ENCODE data around the gene PRRG4. TPM values are rescaled to one million over a fixed set of nuclear protein-coding genes. Genes with fewer than 3 reads are reported as not detected.

The PRRG4 gene
- total and polyA plus RNA-seq, 2 experiments from 2014 or later = 3.0 to 12.1 TPM

DNA sequence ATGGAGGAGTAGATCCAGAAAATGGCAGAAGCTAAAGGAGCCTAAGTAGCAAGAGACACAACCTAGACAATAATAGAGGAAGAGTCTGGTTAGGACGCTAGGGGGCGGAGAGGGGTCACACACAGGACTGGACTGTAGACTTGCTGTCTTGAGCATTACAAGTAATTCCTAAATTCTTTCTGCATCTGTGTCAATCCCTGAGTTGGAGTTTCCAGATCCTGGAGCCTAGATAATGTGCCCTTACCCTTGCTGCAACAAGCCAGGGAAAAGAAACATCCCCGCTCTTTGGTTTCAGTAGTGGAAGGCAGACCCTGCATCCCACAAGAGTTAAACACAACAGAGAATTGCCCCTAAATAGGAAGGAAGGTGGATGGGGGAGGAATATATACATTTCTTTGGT is 20.4 kb upstream of the PRRG4 start:
- Histone ChIP-seq H3K4me1 (ENCODE audit: insufficient read depth) (no peaks in the 10 kb centered on the region), H3K4me2 (no peak overlapping the region), H3K79me2 (no peaks in the 10 kb centered on the region), H3K9me3 (ENCODE audit: low read depth) (no peaks in the 10 kb centered on the region), H3K27me3 (no peaks in the 10 kb centered on the region), H3K27ac (no peak overlapping the region), H3K36me3 (replicated peaks; ENCODE audit: insufficient read depth, low read depth) (no peaks in the 10 kb centered on the region), H3K9me2 (replicated peaks; ENCODE audit: insufficient read depth) (no peaks in the 10 kb centered on the region), H3K4me3 (no peak overlapping the region), H4K20me1 (ENCODE audit: insufficient read depth, poor library complexity, severe bottlenecking) (no peaks in the 10 kb centered on the region), H2AFZ (no peak overlapping the region)
- TF ChIP-seq EZH2 (IDR thresholded peaks at IDR 0.05; ENCODE audit: borderline replicate concordance) (no peak), EZH2phosphoT487 (IDR thresholded peaks at IDR 0.05; ENCODE audit: low read depth, severe bottlenecking, unreplicated experiment) (no peak)
- TF ChIP-seq, protein P1, sequence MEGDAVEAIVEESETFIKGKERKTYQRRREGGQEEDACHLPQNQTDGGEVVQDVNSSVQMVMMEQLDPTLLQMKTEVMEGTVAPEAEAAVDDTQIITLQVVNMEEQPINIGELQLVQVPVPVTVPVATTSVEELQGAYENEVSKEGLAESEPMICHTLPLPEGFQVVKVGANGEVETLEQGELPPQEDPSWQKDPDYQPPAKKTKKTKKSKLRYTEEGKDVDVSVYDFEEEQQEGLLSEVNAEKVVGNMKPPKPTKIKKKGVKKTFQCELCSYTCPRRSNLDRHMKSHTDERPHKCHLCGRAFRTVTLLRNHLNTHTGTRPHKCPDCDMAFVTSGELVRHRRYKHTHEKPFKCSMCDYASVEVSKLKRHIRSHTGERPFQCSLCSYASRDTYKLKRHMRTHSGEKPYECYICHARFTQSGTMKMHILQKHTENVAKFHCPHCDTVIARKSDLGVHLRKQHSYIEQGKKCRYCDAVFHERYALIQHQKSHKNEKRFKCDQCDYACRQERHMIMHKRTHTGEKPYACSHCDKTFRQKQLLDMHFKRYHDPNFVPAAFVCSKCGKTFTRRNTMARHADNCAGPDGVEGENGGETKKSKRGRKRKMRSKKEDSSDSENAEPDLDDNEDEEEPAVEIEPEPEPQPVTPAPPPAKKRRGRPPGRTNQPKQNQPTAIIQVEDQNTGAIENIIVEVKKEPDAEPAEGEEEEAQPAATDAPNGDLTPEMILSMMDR (IDR thresholded peaks at IDR 0.05; ENCODE audit: poor library complexity) = peak; percentile 70
- 17% methylated on average over 3 of the region's 3 CpGs for WGBS (ENCODE audit: low lambda C conversion rate, missing lambda C conversion rate)
- DNase-seq (ENCODE audit: low spot score) = peak; percentile 85

DNA sequence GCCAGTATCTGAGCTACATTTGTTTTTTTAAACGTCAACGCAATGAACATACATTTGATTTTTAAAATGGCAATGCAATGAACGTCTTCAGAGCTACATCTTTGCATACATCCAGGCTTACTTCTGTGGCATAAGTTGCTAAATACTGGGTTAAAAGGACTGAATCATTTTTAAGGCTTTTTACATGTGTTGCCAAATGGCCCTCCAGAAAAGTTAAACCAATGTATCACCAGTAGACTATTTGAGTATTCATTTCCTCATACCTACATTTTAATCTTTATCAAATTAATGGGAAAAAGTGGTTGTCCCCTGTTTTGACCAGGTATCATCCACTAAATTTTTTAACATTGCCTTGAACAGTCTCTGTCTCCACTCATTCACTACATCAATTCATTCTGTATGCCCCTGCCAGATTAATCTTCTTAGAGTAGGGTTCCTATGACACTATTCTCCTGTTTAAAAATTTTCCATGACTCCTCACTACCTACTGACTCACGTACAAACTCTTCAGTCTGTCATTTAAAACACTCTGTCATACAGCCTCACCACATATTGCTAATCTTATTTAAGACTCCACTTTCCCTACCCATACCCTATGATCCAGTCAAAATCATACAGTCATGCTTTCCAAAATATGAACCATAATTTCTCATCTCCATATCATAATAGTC is 12.4 kb upstream of the PRRG4 start:
- no peak overlapping the region for H3K27ac ChIP-seq
- H3K4me1 ChIP-seq (ENCODE audit: insufficient read depth) = no peaks in the 10 kb centered on the region
- H3K9me3 ChIP-seq (ENCODE audit: low read depth) = no peaks in the 10 kb centered on the region
- no peaks in the 10 kb centered on the region for H3K36me3 ChIP-seq (replicated peaks; ENCODE audit: insufficient read depth, low read depth)
- no peaks in the 10 kb centered on the region for H3K9me2 ChIP-seq (replicated peaks; ENCODE audit: insufficient read depth)
- WGBS (ENCODE audit: low lambda C conversion rate, missing lambda C conversion rate) = 91% methylated on average over 4 of the region's 4 CpGs
- no peak for DNase-seq (ENCODE audit: low spot score)
- H3K4me3 ChIP-seq = no peak overlapping the region
- H3K27me3 ChIP-seq = no peaks in the 10 kb centered on the region
- no peak overlapping the region for H2AFZ ChIP-seq
- TF ChIP-seq, protein P1 (IDR thresholded peaks at IDR 0.05; ENCODE audit: poor library complexity) = no peak
- no peak for TF ChIP-seq EZH2phosphoT487 (IDR thresholded peaks at IDR 0.05; ENCODE audit: low read depth, severe bottlenecking, unreplicated experiment)
- TF ChIP-seq EZH2 (IDR thresholded peaks at IDR 0.05; ENCODE audit: borderline replicate concordance) = no peak
- H3K79me2 ChIP-seq = no peaks in the 10 kb centered on the region
- no peak overlapping the region for H3K4me2 ChIP-seq
- H4K20me1 ChIP-seq (ENCODE audit: insufficient read depth, poor library complexity, severe bottlenecking) = no peaks in the 10 kb centered on the region

DNA sequence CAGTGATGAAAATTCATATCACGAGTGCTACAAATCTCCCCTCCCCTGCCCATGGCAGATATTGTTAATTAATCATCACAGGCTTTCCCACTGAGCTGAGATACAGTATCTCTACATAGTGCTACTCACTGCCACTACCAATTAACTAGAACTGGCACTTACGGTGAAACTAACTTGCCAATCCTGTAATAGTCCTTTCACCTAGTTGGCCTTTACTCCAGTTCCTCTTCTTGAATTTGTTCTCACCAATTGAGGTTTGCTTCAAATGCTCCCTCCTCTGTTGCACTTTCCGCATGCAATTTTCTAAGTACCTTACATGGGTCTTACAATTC is 11.9 kb upstream of the PRRG4 start:
- no peaks in the 10 kb centered on the region for H4K20me1 ChIP-seq (ENCODE audit: insufficient read depth, poor library complexity, severe bottlenecking)
- no peaks in the 10 kb centered on the region for H3K27me3 ChIP-seq
- no peaks in the 10 kb centered on the region for H3K36me3 ChIP-seq (replicated peaks; ENCODE audit: insufficient read depth, low read depth)
- 93% methylated on average over 3 of the region's 3 CpGs for WGBS (ENCODE audit: low lambda C conversion rate, missing lambda C conversion rate)
- no peak for TF ChIP-seq EZH2phosphoT487 (IDR thresholded peaks at IDR 0.05; ENCODE audit: low read depth, severe bottlenecking, unreplicated experiment)
- TF ChIP-seq, protein P1 (IDR thresholded peaks at IDR 0.05; ENCODE audit: poor library complexity) = no peak
- no peak for TF ChIP-seq EZH2 (IDR thresholded peaks at IDR 0.05; ENCODE audit: borderline replicate concordance)
- H2AFZ ChIP-seq = no peak overlapping the region
- H3K4me2 ChIP-seq = no peak overlapping the region
- no peaks in the 10 kb centered on the region for H3K9me2 ChIP-seq (replicated peaks; ENCODE audit: insufficient read depth)
- DNase-seq (ENCODE audit: low spot score) = no peak
- no peaks in the 10 kb centered on the region for H3K79me2 ChIP-seq
- H3K4me3 ChIP-seq = no peak overlapping the region
- no peak overlapping the region for H3K27ac ChIP-seq
- no peaks in the 10 kb centered on the region for H3K4me1 ChIP-seq (ENCODE audit: insufficient read depth)
- H3K9me3 ChIP-seq (ENCODE audit: low read depth) = no peaks in the 10 kb centered on the region

All from hepatocyte (in vitro differentiated cells).